SIG-M5 (cell line): ENCODE measurements around the gene ERO1A.

Experiments
- DNase-seq: peaks from one replicate; lab custom pipeline; 2025; lab: John Stamatoyannopoulos, UW

Gene ERO1A

GRCh38 chr14:52694761-52695480 lies 437 bp downstream of the ERO1A start:
- DNase-seq, result peak; percentile 29

- DNase-seq, result no peak
Observed at GRCh38 chr14:52693532-52693931, 1.8 kb downstream of the ERO1A start.

DNA sequence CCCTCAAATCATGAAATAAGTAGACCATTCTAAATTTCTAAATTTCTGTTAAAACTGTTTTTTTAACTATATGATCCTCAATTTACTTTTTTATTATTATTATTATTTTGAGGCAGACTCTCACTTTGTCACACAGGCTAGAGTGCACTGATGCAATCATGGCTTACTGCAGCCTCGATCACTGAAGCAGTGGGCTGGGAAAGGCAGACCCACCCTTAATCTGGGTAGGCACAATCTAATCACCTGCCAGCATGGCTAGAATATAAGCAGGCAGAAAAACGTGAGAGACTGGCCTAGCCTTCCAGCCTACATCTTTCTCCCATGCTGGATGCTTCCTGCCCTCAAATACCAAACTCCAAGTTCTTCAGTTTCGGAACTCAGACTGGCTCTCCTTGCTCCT lies 2.3 kb downstream of the ERO1A start:
- no peak for DNase-seq

- DNase-seq, result no peak
Observed at GRCh38 chr14:52692248-52692962, 3.0 kb downstream of the ERO1A start.

- DNase-seq, result no peak
Observed at GRCh38 chr14:52690983-52691760, 4.2 kb downstream of the ERO1A start.

DNA sequence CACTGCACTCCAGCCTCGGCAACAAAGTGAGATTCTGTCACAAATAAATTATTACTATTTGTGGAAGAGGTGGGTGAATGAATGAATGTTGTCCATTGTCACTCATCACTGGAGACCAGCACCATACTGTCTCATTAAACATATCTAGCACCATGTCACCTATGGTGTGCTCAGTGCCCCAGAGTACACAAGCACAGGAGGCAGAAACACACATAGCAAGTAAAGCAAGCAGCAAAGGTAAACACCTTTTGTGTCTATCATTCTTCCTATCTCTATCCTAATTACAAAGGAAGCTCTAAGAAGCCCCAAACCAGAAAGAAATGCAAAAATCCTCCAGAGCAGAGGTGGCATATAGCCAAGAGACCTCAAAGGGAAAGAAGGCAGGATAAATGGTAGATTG lies 9.2 kb downstream of the ERO1A start:
- DNase-seq, result no peak

DNA sequence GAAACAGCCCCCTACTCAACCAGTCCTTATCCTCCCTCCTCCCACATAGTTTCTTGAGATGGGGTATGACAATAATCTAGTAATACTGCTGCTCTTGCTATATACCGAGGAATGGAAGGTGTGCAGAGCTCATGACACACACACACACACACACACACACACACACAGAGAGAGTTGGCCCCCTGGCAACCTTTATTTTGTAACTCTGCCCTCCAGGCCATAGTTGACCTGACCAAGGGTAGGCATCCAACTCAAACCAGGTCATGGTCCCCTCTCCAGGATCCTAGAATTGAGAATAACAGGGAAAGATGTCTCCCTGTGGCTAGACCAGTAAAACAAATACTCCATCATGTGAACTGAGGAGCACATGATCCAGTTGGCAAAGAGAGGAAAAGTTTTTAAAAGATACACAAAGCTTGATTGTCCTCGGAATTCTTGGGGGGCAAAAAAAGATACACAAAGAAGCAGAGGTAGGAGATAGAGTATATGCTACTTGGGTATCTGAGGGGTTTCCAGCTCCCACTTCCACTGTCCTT lies 11.3 kb downstream of the ERO1A start:
- DNase-seq, result no peak

DNA sequence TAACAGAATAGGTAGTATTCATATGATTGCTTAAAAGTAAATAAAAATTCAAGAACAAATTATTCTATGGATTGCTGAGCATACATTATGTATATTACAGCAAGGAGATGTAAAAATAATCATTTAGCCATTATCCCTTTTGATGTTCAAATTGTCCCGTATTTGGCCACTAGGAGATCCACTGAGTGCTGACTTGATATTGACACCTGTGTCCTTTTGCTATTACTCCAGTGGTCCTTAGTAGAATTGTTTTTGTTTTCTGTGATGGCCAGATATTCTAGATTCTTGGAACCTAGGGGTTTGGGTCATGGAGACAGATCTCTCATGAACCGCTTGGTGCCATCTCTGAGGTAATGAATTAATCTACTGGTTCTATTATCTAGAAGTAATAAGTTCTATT lies 16.8 kb downstream of the ERO1A start:
- no peak for DNase-seq

DNA sequence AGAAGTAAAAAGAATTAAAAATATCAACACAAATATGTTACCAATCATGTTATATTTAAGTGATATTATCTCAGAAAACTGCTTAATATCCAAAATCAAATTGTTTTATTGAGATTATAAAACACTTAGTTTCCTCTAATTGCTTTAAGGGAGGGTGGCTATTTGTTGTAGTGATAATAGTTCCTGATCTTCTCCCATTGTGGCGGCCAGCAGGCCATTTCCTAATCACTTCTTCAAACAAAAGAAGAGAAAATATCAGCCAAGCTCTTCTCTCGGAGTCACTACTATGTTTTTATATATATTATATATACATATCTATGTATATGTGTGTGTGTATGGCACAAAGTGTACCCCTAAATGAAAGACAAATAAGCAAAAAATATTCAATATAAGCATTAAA lies 31.5 kb downstream of the ERO1A start:
- DNase-seq, result no peak

DNA sequence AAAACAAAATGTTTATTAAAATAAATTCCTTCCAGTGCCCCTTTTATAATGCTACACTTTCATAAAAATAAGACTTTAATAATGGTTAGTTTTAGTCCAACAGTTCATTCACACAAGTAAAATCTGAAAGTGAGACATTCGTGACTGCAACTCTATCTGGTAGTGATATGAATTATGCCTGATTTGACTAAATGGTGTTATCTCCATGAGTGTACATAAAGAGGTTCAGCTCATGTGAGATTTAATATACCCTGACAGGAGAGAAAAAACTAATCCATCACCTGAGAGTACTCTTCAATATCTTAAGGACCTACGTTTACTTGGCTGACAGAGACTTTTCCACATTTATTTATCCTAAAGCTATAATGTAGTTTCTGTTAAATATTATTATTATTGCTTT lies 34.0 kb downstream of the ERO1A start:
- no peak for DNase-seq

DNA sequence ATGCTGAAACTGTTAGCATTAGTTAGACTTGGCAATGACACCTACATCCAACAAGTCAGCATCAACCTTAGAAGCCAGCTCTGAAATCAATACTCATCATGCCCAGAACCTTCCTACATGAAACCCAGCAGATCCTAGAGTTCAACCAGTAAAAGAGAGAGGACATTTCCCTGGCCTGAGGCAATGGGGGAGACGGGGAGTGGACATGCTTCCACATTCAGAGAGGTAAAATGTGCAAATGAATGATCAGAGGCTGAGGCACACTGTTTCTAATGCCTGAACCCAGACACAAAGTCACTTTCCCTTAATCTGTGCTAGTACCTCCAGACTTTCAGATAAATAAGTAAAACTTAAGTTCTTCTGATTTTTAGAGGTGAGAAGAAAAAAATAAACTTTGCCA lies 34.5 kb downstream of the ERO1A start:
- no peak for DNase-seq

DNA sequence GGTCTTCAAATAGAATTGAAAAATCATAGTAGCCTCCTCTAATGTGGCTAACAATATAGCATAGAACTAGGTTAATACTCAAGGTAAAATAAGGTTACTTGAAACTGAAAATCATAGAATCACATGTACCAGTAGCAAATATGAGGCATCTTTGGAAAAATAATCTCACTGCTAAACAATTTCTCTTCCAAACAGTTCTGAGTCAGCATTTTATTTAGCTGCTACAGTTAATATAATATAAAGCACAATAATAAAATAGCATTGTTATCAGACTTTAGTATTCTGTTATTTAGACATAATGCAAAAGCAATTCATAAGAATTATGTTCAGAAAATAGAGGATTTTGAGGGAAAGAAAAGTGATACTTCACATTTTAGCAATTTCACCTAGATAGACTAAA lies 35.0 kb downstream of the ERO1A start:
- DNase-seq, result no peak

GRCh38 chr14:52656905-52657304 lies 38.5 kb downstream of the ERO1A start:
- no peak for DNase-seq

GRCh38 chr14:52650774-52651173 lies 44.6 kb downstream of the ERO1A start:
- no peak for DNase-seq

DNA sequence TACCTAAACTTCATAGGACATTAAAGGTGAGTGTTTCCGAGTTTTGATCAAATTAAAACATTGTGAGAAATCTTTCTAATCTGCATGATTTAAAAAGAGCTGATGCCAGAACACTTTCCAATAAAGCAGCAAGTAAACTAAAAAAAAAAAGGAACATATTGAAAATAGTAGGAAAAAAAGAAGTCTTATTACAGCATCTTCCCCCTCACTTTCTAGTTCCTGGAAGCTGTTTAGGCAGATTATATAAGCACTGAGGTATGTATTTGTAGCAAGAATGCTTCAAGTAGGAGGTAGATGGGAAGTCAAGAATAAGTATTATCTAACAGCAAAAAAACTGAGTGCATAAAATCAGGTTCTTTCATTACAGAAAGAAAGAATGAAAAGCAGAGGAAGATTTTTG lies 45.8 kb downstream of the ERO1A start:
- DNase-seq, result no peak

GRCh38 chr14:52641745-52642144 lies 53.6 kb downstream of the ERO1A start:
- DNase-seq, result no peak

DNA sequence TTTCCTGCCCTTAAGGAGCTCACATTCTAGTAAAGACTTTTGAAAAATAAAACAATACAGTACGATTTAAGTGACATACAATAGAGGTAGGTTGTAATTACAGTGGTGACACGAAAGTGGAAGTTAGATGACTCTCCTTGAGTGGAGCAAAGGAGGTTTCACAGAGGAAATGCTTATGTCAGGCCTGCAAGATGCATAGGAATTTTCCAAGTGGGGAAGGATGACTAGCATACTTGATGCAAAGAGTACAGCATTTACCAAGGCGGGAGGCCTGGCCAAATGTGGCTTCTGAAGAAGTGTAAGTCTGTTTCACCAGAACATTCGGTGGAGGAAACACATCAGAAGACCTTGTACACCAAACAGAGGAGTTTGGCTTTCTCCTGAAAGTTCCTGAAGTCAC lies 55.2 kb downstream of the ERO1A start:
- DNase-seq, result no peak

DNA sequence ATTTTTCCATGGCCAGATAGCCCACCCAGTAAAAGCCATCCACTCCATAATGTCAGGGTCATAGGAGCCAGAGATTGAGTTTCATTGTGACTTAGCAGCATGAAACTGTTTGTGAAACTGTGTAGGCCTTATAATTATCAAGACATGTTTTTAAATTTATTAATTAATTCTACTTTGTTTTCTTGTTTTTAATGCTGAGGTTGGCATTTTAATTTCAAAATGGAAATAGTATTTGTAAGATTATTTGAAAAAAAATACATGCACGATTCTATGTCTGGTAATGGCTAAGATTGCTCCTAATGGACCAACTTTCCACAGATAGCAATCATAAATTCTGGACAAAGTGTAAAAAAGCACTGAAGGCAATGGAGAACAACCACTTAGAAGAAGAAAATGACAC lies 75.7 kb downstream of the ERO1A start:
- DNase-seq, result no peak

- no peak for DNase-seq
Observed at GRCh38 chr14:52618602-52619001, 76.8 kb downstream of the ERO1A start.

GRCh38 chr14:52610187-52610586 lies 85.2 kb downstream of the ERO1A start:
- DNase-seq, result no peak

DNA sequence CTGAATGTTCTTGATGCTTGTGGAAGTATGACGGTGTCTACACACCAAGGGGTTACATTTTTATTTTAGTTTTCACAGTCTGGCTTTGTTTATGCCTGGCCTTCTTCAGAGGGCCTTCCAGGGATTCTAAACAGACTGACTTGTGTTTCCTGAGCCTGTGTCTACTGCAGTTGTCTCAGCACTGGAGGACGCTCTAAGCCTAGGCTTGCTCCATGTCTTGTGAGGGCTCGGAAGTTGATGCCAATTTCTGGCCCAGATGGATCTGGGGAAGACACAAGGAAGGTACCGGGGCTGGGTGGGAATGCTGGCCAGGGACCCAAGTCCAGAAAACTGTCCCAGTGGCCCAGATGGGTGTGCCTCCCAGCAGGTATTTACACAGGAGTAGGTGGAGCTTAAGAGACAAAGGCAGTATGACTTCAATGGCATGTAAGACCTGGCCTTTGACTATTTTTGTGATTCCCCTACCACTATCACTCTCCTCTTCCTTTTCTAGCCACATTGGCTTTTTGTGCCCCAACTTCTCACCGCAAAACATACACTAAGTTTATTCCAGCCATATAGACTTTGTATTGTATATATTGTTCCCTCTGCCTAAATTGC lies 85.8 kb downstream of the ERO1A start:
- no peak for DNase-seq

DNA sequence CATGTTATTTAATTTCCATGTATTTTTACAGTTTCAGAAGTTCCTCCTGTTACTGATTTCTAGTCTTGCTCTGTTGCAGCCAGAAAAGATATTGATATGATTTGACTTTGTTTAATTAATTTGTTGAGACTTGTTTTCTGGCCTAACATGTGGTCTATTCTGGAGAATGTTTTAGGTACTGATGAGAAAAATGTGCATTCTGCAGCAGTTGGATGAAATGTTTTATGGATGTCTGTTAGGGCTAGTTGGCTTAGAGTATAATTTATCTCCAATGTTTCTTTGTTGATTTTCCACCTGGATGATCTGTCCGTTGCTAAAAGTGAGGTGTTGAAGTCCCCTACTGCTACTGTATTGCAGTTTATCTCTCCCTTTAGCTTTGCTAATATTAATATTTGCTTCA lies 88.3 kb downstream of the ERO1A start:
- DNase-seq, result no peak
